Retinal pigment epithelial cell (primary cell): ENCODE data around the gene HDHD5.

Experiments used
- DNase-seq: peaks from one replicate; pipeline ENCODE4 v3.0.0-alpha.2; 2010; ENCODE audit warnings: low read depth
- H3K4me3 ChIP-seq: 2 replicates; pipeline ENCODE4 v1.5.1; 2011; ENCODE audit warnings: mild to moderate bottlenecking, low read length, control low read depth, moderate library complexity
- CTCF ChIP-seq: conservative IDR thresholded peaks from 2 replicates; pipeline ENCODE4 v1.5.1; 2011; ENCODE audit warnings: low read depth, low read length, control low read depth, inconsistent platforms

Gene HDHD5

DNA sequence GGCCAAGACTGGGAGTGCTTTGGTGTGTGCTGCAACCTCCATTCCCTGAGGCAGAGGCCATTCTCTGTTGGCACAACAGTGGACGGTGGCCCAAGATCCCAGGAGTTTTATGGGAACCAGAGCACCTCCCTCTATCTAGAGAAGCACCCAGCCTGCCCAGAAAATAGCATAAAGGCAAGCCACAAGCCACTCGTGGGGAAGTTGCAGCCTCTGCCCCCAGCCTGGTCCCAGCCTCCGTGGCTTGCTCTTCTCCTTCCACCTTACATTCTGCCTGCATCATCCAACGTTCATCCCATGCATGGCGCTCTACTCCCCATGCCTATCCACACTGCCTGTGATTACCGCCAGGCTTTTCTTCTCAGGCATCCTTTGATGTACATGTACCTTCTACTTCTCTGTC is 58.5 kb downstream of the HDHD5 start:
- DNase-seq: no peak
- H3K4me3 ChIP-seq: no peak overlapping the region
- no peak for TF ChIP-seq CTCF

GRCh38 chr22:17098379-17098819 is 60.7 kb downstream of the HDHD5 start:
- no peak for TF ChIP-seq CTCF
- DNase-seq: no peak
- no peak overlapping the region for H3K4me3 ChIP-seq

GRCh38 chr22:17097701-17098100 is 61.4 kb downstream of the HDHD5 start:
- DNase-seq: no peak
- TF ChIP-seq CTCF: no peak
- no peak overlapping the region for H3K4me3 ChIP-seq

DNA sequence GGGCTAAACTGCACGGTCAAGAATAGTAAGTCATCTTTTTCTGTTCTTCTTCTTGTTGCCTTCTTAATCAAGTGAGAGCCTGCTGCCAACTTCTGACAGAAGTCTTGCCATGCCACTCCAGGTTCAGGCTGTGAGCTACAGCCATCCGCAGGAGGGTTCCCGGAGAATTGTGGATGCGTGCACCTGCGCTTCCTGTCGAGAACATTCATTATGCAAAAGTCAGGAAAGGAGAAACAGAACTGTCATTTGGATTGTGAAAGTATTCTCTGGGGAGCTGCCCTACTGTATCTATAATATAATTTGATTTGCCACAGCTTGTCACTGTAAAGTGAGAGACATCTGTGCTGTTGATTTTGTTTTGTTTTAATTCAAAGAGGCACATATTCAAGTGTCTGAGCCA is 62.0 kb downstream of the HDHD5 start:
- no peak overlapping the region for H3K4me3 ChIP-seq
- TF ChIP-seq CTCF: no peak
- no peak for DNase-seq

DNA sequence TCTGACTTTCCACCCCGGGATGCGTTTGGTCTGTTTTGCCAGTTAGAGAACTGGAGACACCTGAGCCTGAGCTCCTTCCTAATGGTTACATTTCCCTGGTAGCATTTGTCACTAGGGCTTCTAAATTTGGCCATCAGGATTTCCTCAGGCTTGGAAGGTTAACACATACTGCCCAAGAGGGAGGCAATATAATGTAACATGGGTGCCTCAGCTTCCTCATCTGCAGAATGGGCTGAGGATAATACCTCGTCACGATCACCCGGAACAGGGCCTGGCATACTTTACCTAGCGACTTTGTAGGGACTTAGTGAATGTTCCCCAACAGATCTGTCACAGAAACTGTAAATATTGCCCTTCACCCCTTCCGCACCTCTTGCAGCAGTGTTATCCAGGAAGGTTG is 63.0 kb downstream of the HDHD5 start:
- H3K4me3 ChIP-seq: no peak overlapping the region
- TF ChIP-seq CTCF: no peak
- DNase-seq: no peak

GRCh38 chr22:17095538-17095937 is 63.5 kb downstream of the HDHD5 start:
- DNase-seq: no peak
- no peak overlapping the region for H3K4me3 ChIP-seq
- TF ChIP-seq CTCF: peak; percentile 62

DNA sequence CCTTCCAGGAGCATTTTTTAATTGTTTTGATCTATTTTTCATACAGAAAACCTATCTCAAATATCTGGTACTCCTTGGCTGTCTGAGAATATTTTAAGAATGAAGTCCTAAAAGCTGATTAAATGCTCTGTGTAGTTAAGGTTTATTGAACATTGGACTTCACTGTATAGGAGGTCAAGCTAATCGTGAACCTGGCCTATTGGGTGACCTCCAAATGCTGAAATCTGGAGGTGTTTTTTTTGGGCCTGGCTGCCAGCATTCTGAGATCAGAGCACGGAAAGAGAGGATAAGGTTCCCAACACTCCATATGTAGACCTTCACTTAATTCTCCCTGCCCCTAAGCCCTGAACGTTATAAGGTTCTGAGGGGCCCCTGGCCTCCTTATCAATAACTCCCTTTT is 66.0 kb downstream of the HDHD5 start:
- no peak overlapping the region for H3K4me3 ChIP-seq
- DNase-seq: no peak
- TF ChIP-seq CTCF: no peak
